Ascending aorta (tissue), 2 donors: ENCODE data around the gene EDN2. TPM values are rescaled to one million over a fixed set of nuclear protein-coding genes. Genes with fewer than 3 reads are reported as not detected.

Source experiments
- DNase-seq, 2 donors: peaks; one replicate each; pipeline ENCODE4 v3.0.0-alpha.2; 2019; ENCODE audit warnings: low spot score in 2 of 2
- H3K27ac ChIP-seq, 2 donors: fragments of 200-600 bp; sonication (generic); one replicate each; pipeline ENCODE4 v1.5.1; 2016 to 2017; ENCODE audit warnings: mild to moderate bottlenecking in 1 of 2
- H3K27me3 ChIP-seq: fragments of 200-600 bp; sonication (generic); one replicate; pipeline ENCODE4 v1.5.1; 2017
- H3K36me3 ChIP-seq, 2 donors: fragments of 200-600 bp; sonication (generic); one replicate each; pipeline ENCODE4 v1.5.1; 2016
- H3K4me1 ChIP-seq, 2 donors: fragments of 200-600 bp; sonication (generic); one replicate each; pipeline ENCODE4 v1.5.1; 2016 to 2017; ENCODE audit warnings: mild to moderate bottlenecking in 1 of 2
- H3K4me3 ChIP-seq, 2 donors: fragments of 200-600 bp; sonication (generic); one replicate each; pipeline ENCODE4 v1.5.1; 2016 to 2017; ENCODE audit warnings: mild to moderate bottlenecking in 1 of 2
- H3K9me3 ChIP-seq, 2 donors: fragments of 200-600 bp; sonication (generic); one replicate each; pipeline ENCODE4 v1.5.1; 2016
- CTCF ChIP-seq, 3 experiments: fragments of 200-600 bp in 2 of 3; fragments of 450-650 bp in 1 of 3; sonication (generic) in 2 of 3; IDR thresholded peaks; one replicate each; pipeline ENCODE4 v1.5.1; 2016 to 2019; ENCODE audit warnings: antibody characterized with exemption in 3 of 3, mild to moderate bottlenecking in 1 of 3, moderate library complexity in 1 of 3
- intact Hi-C: fragments of 100-400 bp; cut with DNase I; formaldehyde crosslinking; loops from one replicate; pipeline ENCODE4 v1.15.1; 2023
- total RNA-seq: library from RNA; depleted of rRNA; stranded (reverse); fragments of >200 nt; gene quantifications from one replicate; pipeline ENCODE4 v1.1.0, GENCODE V29; 2016

EDN2 gene
- total RNA-seq, 1 donor from 2014 or later = not detected

GRCh38 chr1:41529621-41530395, 45.3 kb upstream of the EDN2 start:
- TF ChIP-seq CTCF (IDR thresholded peaks at IDR 0.05) = no peak
- peak in 1 of 2 donors; percentile 27 for DNase-seq
- Histone ChIP-seq H3K27ac (no peak overlapping the region), H3K9me3 (no peaks in the 10 kb centered on the region), H3K4me3 (no peak overlapping the region), H3K4me1 (no peaks in the 10 kb centered on the region), H3K27me3 (no peaks in the 10 kb centered on the region), H3K36me3 (no peaks in the 10 kb centered on the region)
- intact Hi-C loops = no loop called here

- Histone ChIP-seq H3K27ac (no peak overlapping the region), H3K9me3 (no peaks in the 10 kb centered on the region), H3K27me3 (no peaks in the 10 kb centered on the region), H3K4me1 (no peaks in the 10 kb centered on the region), H3K4me3 (no peak overlapping the region), H3K36me3 (no peaks in the 10 kb centered on the region)
- intact Hi-C loops = no loop called here
- no peak for TF ChIP-seq CTCF (IDR thresholded peaks at IDR 0.05)
- peak in 1 of 2 donors; percentile 19 for DNase-seq
These were observed 44.5 kb upstream of the EDN2 start for GRCh38 chr1:41528726-41529605.

GRCh38 chr1:41528106-41528505, 43.6 kb upstream of the EDN2 start:
- no peaks in the 10 kb centered on the region for H3K27me3 ChIP-seq
- H3K4me1 ChIP-seq = no peaks in the 10 kb centered on the region
- H3K4me3 ChIP-seq = no peak overlapping the region
- H3K27ac ChIP-seq = no peak overlapping the region
- intact Hi-C loops = no loop called here
- no peaks in the 10 kb centered on the region for H3K9me3 ChIP-seq
- no peaks in the 10 kb centered on the region for H3K36me3 ChIP-seq
- no peak for TF ChIP-seq CTCF (IDR thresholded peaks at IDR 0.05)
- DNase-seq = no peak

GRCh38 chr1:41526956-41527561, 42.6 kb upstream of the EDN2 start:
- Histone ChIP-seq H3K9me3 (no peaks in the 10 kb centered on the region), H3K36me3 (no peaks in the 10 kb centered on the region), H3K4me3 (no peak overlapping the region), H3K4me1 (no peaks in the 10 kb centered on the region), H3K27ac (no peak overlapping the region), H3K27me3 (no peaks in the 10 kb centered on the region)
- no peak for DNase-seq
- intact Hi-C loops = no loop called here
- TF ChIP-seq CTCF (IDR thresholded peaks at IDR 0.05) = no peak

GRCh38 chr1:41525891-41526587, 41.6 kb upstream of the EDN2 start:
- Histone ChIP-seq H3K4me3 (no peak overlapping the region), H3K36me3 (no peaks in the 10 kb centered on the region), H3K9me3 (no peaks in the 10 kb centered on the region), H3K27ac (no peak overlapping the region), H3K27me3 (no peaks in the 10 kb centered on the region), H3K4me1 (no peaks in the 10 kb centered on the region)
- no peak for TF ChIP-seq CTCF (IDR thresholded peaks at IDR 0.05)
- intact Hi-C loops = no loop called here
- DNase-seq = no peak
